SIG-M5 treated with dmso at 0.1 percent for 504 hours (cell line): Measurements from ENCODE around the gene DUSP16.
"Not testable (repeated sequence)": the region's sequence is repeated elsewhere in the genome, so short reads cannot be mapped to it uniquely, and the experiment has no call there.

Experiments
- DNase-seq: peaks from one replicate; lab custom pipeline; 2025; ENCODE audit not compliant: unreplicated experiment; lab: John Stamatoyannopoulos, UW

The DUSP16 gene

DNA sequence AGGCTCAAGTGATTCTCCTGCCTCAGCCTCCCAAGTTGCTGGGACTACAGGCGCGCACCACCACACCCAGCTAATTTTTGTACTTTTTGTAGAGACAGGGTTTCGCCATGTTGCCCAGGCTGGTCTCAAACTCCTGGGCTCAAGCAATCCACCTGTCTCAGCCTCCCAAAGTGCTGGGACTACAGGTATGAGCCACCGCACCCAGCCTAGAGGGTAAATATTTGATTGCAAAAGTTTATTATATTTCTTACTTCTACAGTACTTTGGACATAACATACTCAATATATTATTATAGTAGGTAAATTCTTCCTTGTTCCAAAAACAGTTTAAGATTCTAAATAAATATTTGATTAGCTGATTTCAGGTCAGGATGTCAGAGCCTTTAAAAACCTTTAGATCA is 40.0 kb downstream of the DUSP16 start:
- DNase-seq: not testable (repeated sequence)

GRCh38 chr12:12521888-12522287 is 40.8 kb downstream of the DUSP16 start:
- no peak for DNase-seq

- DNase-seq: no peak
Measured at GRCh38 chr12:12521044-12521485, 41.6 kb downstream of the DUSP16 start.

DNA sequence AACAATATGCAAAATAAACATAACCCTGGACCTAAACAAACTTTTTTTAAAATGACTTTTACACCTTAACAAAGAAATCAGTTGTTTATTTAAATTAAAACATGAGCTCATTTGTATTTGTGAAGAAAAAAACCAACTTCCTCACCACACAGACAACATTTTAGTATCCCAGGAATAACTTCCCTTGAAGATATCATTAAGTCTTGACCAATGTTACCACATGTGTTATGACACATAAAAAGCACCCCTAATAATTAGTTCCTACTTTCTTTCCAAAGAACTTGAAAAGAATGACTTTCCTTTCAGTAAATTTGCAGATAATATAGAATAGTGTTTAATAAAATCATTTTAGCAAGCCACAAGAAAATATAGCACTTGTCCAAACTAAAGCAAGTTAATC is 42.4 kb downstream of the DUSP16 start:
- DNase-seq: no peak

- DNase-seq: no peak
Measured at GRCh38 chr12:12519354-12519998, 43.2 kb downstream of the DUSP16 start.

GRCh38 chr12:12518919-12519318 is 43.7 kb downstream of the DUSP16 start:
- no peak for DNase-seq

DNA sequence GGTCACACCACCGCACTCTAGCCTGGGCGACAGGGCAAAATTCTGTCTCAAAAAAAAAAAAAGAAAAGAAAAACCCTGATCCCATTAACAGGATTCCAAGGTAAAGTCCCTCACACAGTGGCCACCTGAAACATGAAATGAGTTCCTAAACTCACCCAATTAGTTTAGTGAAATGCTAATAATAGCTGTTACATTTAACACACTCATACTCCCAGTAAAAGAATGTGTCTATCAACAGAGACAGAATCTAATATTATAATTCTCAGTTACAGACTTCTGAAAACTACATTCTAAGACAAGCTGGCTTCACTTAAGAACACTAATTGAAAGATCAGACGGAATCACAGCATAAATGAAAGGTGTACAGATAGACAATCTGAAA is 44.2 kb downstream of the DUSP16 start:
- no peak for DNase-seq

- no peak for DNase-seq
Measured at GRCh38 chr12:12513416-12514006, 49.2 kb downstream of the DUSP16 start.

DNA sequence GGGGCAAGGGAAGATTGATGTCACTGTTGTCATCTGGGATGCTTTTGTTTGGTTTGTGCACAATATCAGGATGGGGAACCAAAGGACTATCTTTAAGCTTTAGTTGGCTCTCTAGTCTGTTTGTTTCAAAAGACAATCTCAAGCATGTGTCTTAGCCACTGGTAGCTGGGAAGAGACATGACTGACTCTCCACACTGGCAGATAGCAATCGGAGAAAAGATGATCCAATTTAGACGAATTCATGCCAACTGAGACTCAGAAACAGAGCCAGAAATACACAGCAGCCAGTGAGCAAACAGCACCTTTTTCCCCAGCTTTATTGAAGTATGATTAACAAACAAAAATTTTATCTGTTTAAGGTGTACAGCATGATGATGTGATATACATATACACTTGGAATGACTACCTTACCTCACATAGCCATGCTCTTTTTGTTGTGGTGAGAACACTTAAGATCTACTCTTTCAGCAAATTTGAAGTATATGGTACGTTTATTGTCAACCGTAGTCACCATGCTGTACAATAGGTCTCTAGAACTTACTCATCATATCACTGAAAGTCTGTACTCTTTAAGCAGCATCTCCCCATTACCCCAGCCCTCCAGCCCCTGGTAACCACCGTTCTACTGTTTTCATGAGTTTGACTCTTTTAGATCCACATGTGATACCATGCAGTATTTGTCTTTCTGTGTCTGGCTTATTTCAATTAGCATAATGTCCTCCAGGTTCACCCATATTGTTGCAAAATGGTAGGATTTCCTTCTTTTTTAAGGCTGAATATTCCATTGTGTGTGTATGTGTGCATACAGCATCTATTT is 50.6 kb downstream of the DUSP16 start:
- DNase-seq: no peak

- DNase-seq: no peak
Measured at GRCh38 chr12:12511021-12511783, 51.5 kb downstream of the DUSP16 start.

- DNase-seq: no peak
Measured at GRCh38 chr12:12510551-12510950, 52.1 kb downstream of the DUSP16 start.

DNA sequence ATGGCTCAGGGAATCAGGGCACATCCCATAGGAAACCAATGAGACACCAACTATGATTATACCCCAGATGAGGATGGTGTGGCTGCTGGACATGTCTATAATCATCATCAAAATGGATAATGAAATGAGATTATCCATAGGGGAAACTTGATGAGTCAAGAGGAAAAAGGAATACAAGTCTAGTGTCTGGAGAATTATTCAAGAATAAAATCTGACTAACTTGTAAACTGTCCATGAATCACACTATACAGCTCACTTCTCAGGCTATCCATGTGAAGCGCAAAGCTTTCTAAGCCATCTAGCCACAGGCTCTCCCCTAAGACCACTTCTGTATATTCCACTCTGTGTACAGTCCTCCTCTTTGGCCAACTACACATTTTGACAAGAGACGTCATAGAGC is 52.5 kb downstream of the DUSP16 start:
- DNase-seq: no peak

DNA sequence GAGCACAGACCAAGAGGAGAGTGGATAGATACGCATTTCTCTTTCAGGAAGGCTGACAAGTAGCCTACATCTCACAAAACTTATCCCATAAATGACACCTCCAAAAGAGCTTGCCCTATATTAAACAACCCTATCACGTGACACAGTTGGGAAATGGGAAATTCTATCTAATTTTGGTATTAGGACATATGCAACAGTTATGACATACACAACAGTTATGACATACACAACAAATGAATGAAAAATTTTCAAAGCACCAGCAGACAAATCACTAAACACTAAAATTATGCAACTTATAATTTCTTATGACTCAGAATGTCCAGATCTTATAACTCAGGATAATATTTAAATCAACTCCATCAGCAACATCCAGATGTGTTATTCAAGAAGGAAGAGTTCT is 54.1 kb downstream of the DUSP16 start:
- DNase-seq: peak; percentile 37

- no peak for DNase-seq
Measured at GRCh38 chr12:12507121-12507520, 55.5 kb downstream of the DUSP16 start.

GRCh38 chr12:12506496-12506890 is 56.2 kb downstream of the DUSP16 start:
- no peak for DNase-seq

DNA sequence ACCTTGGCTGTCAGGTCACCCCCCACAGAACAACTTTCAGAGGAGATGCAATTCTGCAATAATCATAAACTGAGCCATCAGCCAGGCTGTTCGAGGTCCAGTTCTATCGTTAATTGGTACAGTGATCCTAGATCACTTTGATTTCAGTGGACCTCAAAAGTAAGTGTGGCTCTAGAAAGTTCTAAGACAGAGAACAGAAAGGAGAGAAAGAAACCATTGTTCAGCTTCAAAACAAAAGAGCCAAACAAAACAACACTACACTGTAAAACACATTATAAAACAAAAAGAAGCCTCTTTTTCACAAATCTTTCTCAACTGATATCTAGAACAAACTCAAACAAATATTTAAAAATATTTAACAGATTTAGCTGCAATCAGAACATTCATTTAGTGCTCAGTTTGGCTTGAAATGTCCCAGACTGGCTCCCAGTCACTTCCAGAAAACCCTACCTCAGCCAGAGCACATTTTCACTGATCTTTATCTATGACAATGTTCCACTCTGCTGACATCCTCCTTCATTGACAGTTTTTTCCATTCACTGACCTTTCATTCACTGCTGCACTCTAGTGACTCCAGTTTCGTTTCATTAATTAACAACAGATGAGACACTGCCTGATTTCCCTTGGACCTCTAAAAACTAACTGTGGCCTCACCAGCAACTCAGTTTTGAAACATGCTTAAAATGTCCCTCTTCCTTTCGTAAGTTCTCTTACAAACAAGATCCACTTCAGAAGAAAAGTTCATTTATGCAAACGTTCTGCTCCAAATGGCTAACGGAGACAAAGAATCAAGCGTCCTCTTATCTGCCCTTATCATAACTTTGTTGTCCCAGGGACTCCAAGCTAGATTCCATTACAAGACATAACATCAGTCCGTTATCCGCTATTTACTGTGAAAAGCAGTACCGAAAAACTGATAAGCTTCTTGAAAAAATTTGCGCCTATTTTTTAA is 56.8 kb downstream of the DUSP16 start:
- no peak for DNase-seq

DNA sequence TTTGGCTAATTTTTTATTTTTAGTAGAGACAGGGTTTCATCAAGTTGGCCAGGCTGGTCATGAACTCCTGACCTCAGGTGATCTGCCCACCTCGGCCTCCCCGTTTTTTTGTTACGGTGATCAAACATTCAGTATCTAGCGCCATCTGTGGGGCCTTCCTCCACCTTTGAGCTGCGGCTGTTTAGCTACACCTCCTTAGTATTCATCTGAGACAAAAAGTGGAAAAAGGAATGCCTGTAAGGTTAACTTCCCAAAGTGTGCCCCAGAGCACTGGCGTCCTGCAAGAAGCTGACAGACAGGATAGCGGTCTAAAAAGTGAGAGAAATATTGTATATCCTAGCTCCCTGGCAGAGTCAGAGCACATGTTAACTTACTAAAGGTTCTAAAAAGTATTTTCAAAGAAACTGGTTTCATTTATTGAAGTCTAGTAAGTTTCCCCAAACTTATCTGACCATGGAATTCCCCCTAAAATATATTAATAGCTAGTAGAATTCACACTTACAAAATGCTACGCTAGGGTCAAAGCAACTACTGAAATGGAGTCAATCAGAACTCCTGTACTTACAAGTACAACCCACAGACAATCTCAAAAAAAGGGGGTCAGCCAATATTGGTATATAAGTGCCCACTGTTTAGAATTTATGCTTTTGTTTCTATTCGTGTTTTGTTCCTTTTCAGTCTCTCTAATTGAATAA is 59.1 kb downstream of the DUSP16 start:
- no peak for DNase-seq

- DNase-seq: no peak
Measured at GRCh38 chr12:12502815-12503151, 59.9 kb downstream of the DUSP16 start.

DNA sequence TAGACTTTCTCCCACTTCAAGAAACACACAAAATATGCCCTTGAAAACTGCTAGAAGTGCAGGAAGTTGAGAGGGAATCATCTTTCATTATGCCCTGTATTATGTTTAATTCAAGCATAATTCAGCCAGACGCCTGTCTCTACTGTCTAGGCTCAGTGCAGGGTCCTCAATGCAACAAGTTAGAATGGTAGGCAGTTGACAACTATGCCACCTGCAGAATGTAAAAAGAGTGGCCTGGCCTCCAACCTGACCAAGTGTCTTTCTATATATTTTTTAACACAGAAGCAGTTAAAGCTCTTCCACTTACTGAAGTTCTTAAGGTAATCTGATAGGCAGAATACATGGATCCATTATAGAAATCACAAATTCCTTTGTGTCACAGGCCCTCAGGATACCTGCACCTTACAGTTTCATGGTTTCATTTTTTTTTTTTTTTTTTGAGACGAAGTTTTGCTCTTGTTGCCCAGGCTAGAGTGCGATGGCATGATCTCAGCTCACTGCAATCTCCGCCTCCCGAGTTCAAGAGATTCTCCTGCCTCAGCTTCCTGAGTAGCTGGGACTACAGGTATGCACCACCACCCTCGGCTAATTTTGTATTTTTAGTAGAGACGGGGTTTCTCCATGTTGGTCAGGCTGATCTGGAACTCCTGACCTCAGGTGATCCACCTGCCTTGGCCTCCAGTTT is 60.4 kb downstream of the DUSP16 start:
- not testable (repeated sequence) for DNase-seq
